Neural progenitor cell (in vitro differentiated cells): ENCODE results near the gene SSR2.

Source experiments
- EZH2 ChIP-seq: fragments of 200-600 bp; sonication (generic); IDR thresholded peaks from 2 replicates; pipeline ENCODE4 v1.6.1; 2017; ENCODE audit warnings: antibody characterized with exemption, mild to moderate bottlenecking, moderate library complexity
- EZH2phosphoT487 ChIP-seq: fragments of 200-600 bp; sonication (generic); IDR thresholded peaks from 2 replicates; pipeline ENCODE4 v1.6.1; 2017; ENCODE audit warnings: antibody characterized with exemption
- TF ChIP-seq, protein P1 (sequence below): fragments of 200-600 bp; sonication (generic); IDR thresholded peaks from 2 replicates; pipeline ENCODE4 v1.5.1; 2017; ENCODE audit warnings: antibody characterized with exemption, mild to moderate bottlenecking

DNA sequence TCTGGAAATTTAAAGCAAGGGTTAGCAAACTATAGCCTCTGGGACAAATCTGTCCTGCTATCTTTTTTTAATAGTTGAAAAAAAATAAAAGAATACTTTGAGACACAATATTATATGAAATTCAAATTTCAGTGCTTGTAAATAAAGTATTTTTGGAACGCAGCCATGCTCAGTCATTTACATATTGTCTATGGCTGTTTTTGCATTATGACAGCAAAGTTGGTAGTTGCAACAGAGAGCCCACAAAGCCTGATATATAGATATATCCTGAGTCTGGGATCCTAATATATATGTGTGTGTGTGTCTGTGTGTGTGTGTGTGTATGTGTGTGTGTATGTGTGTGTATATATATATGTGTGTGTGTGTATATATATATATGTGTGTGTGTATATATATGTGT, 20.8 kb downstream of the SSR2 start:
- TF ChIP-seq, protein P1, sequence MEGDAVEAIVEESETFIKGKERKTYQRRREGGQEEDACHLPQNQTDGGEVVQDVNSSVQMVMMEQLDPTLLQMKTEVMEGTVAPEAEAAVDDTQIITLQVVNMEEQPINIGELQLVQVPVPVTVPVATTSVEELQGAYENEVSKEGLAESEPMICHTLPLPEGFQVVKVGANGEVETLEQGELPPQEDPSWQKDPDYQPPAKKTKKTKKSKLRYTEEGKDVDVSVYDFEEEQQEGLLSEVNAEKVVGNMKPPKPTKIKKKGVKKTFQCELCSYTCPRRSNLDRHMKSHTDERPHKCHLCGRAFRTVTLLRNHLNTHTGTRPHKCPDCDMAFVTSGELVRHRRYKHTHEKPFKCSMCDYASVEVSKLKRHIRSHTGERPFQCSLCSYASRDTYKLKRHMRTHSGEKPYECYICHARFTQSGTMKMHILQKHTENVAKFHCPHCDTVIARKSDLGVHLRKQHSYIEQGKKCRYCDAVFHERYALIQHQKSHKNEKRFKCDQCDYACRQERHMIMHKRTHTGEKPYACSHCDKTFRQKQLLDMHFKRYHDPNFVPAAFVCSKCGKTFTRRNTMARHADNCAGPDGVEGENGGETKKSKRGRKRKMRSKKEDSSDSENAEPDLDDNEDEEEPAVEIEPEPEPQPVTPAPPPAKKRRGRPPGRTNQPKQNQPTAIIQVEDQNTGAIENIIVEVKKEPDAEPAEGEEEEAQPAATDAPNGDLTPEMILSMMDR = no peak
- TF ChIP-seq EZH2 = no peak
- TF ChIP-seq EZH2phosphoT487 = no peak
